Measurements from ENCODE around the gene SORCS3.

SORCS3 gene

GRCh38 chr10:104872691-104873090, 231.6 kb downstream of the SORCS3 start:
- no peak for ATAC-seq

- ATAC-seq, result no peak
Measured at GRCh38 chr10:104873161-104873560, 232.1 kb downstream of the SORCS3 start.

- ATAC-seq, result no peak
Measured at GRCh38 chr10:104875561-104875960, 234.5 kb downstream of the SORCS3 start.

DNA sequence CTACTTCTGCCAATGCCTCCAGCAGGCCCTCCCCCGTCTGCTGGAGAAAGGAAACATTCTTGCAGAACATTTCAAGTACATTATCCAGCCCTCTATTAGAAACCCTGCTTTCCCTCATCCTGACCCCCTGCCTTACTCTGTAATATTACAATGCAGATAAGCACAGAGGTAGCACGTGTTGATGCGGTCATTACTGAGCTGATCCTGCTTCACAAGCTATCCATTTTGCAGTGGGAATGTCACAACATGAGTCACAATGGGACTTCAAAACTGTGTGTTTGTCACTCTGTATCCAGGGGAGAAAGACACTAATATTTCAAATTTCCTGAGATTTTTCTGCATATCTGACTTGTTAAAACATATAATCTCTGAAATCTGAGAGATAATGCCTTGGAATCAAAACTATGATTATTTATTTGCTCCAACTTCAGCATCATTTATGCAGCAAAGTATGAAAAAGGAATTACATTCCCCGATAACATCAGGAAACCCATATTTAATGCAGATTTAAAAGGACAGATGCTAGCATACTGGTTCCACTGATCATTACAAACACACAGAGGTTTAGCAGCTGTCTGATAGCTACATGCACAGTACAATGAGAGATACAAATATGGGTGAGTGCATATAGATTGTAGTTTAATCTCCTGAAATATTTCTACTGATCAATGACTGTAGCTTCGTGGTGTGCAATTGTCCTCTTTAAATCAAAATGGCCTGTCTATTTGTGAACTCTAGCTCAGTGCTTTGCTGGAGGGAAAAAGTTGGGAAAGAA, 239.7 kb downstream of the SORCS3 start:
- ATAC-seq, result no peak

GRCh38 chr10:104881740-104882139, 240.7 kb downstream of the SORCS3 start:
- ATAC-seq, result no peak

- ATAC-seq, result no peak
Measured at GRCh38 chr10:104892879-104893617, 252.0 kb downstream of the SORCS3 start.

DNA sequence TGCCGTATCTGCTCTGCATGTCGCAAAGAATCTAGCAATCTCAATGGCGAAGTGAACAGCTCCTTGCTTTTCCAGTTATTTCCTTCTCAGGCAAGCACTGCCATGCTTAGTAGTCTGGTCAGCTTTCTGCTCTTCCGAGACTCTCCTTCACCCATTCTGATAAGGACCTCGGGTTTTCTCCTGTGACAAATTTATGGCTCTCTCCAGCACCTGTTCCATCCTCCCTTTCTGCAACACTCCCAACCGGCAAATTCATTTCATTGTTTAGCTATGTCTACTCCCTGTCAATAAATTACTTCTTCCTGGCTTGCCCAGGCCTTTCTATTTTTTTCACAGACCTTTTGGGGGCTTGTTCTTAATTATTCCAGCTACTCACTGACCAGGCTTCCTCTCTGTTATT, 252.6 kb downstream of the SORCS3 start:
- ATAC-seq, result no peak

GRCh38 chr10:104894681-104895080, 253.6 kb downstream of the SORCS3 start:
- ATAC-seq, result no peak

DNA sequence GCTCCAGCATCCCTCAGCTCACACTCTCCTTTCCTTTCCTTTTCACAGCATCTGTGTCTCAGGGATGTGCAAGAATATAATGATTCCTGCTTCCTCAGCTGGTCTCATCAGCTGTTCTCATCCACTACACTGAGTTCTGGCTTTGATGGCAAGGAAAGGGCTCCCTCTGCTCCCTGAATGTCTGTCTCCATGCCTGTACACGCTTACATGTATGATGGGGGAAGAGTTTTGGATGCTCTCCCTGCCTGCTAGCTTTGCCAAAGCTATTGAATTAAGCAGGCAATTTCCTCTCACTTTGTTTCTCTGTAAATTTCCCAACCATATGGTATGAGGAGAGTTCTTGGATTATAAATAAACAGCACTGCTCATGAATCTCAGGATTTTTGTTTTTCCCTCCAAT, 254.5 kb downstream of the SORCS3 start:
- ATAC-seq, result no peak

DNA sequence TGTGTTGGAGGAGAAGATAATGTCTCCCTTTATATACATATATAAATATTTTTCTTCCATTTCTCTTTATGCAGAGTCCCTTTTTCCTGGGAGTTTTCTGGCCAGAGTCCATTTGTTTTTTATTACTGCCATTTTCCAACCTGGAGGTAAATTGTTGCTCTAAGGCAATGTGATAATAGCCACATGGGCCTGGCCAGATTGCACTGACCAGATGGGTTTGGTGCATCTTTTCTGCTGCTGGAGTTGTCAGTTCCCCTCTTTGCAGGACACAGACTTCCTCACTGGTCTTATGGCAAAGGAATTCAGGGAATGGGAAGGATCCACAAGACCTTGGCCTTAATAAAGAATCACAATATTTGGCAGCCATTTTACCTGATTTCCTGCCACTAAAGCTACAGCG, 254.9 kb downstream of the SORCS3 start:
- no peak for ATAC-seq

GRCh38 chr10:104897696-104898095, 256.6 kb downstream of the SORCS3 start:
- no peak for ATAC-seq

- ATAC-seq, result no peak
Measured at GRCh38 chr10:104899779-104900178, 258.7 kb downstream of the SORCS3 start.

GRCh38 chr10:104903433-104903832, 262.3 kb downstream of the SORCS3 start:
- no peak for ATAC-seq

DNA sequence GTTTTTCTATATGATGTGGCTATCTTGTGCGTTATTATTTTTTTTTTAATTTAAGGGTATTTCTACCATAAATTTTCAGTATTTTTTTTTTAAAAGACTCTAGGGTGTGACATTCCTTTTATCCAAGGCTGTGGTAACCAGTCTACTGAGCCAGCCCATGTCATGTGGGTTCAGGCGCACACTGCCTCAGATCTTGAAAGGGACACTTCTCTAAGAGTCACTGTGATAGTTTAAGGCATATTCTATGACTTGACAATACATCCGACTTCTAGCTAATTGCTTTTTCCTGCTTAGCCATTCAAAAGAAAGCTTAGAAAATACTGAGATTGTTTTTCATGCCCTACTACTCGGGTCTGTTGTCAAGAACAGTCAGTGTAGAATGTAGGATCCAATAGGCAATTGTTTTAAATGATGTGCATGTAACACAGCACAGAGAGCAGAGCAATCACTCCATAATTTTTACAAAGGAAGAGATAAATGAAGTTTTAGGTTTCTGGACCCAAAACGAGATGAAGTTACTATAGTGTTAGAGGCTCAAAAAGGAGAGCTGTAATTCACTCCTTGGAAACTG, 263.7 kb downstream of the SORCS3 start:
- no peak for ATAC-seq

DNA sequence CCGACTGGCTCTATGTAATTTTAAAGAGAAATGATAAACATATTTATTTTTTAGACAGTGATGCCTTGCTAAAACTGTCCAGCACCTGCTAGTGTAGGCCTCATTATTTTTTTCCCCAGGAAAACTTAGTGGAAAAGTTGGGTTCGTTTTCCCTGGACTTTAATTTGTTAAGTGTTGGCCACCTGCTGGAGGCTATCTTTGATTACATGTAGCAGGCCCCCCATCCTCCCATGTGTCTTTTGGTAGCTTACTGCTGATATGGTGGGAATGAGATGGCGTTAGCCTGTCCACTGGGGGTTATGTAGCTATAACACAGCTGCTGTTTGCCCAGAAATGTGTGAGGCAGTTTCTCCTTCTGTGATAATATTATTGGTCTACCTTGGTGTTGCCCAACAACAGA, 265.0 kb downstream of the SORCS3 start:
- no peak for ATAC-seq

DNA sequence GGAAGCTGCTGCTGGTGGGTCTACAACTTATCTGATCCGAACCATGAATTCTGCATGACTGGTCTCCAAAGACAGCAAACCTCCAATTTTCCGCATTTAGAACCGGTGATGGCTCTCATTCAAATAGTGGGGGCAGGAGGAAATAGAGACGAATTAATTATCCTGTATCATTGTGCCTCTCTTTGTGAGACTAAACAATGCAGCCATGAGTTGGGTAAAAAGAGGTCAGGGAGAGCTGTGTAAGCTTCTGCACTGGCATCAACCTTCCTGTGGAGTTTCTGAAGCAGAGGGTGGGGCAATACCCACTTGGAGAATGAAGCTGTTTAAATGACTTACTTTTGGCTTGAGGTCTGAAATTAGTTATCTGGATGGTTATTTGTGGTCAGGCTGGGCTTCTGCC, 266.4 kb downstream of the SORCS3 start:
- ATAC-seq, result no peak

DNA sequence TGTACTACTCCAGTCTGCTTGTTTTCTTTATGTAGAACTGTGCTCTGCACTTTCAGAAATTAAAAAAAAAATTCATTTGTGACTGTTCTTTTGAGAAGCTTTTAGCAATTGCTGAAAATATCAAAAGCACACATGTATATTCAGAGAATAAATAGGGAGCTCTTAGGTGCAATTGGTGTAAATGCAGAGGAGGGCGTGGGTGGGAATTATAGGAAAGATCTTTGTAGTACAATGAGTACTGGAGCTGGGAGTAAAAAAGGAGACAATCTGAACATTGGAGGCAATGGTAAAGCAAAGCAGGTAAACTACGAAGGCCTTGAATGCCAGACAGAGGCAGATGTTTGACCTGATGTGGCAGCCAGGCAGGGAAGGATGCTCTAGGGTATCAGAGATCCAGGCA, 267.5 kb downstream of the SORCS3 start:
- ATAC-seq, result no peak

- no peak for ATAC-seq
Measured at GRCh38 chr10:104910712-104911111, 269.6 kb downstream of the SORCS3 start.

DNA sequence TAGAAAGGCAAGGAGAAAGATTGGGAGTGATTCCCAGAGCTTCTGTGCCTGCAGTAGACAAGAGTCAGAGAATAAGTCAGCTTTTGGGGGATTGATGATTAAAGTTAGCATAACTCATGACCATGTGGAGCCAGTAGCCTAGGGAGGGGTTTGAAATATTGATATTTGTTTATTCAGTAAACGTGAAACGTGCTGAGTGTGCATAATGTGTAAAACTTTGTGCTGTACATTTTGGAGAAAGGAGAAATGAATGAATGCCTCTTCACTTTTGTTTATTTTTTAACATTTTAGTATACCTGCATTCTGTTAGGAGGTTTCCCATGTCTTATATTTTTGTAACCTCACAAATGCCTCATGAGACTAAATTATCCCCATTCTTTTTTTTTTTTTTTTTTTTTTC, 272.3 kb downstream of the SORCS3 start:
- ATAC-seq, result no peak

GRCh38 chr10:104920476-104920875, 279.4 kb downstream of the SORCS3 start:
- no peak for ATAC-seq

- ATAC-seq, result no peak
Measured at GRCh38 chr10:104921763-104922162, 280.7 kb downstream of the SORCS3 start.

DNA sequence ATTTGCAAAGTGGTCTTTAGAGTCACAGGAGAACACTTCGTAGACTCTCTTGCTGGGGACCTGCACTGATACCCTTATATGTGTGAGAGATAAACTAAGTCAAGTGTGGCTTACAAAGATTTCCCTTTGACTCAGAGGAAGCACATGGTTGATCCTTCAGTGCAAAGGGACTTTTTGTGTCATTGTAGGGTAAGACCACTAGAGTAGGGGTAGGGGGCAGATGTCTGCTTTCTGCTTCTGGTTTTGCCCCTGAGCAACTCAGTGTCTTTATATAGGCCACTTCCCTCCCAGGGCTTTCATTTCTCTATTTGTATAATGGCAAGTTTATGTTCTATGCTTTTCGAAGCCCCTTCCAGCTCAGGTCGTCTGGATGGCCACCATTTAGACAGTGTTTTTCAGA, 281.7 kb downstream of the SORCS3 start:
- ATAC-seq, result no peak

- ATAC-seq, result no peak
Measured at GRCh38 chr10:104923501-104923900, 282.4 kb downstream of the SORCS3 start.

Data from activated CD4-positive, CD25-positive, alpha-beta regulatory T cell treated with anti-CD3 and anti-CD28 coated beads, Interleukin-2, amount 50 U/mL, for 24 hours (primary cell).